ENCODE data around the gene MAP2K2.

MAP2K2 gene

DNA sequence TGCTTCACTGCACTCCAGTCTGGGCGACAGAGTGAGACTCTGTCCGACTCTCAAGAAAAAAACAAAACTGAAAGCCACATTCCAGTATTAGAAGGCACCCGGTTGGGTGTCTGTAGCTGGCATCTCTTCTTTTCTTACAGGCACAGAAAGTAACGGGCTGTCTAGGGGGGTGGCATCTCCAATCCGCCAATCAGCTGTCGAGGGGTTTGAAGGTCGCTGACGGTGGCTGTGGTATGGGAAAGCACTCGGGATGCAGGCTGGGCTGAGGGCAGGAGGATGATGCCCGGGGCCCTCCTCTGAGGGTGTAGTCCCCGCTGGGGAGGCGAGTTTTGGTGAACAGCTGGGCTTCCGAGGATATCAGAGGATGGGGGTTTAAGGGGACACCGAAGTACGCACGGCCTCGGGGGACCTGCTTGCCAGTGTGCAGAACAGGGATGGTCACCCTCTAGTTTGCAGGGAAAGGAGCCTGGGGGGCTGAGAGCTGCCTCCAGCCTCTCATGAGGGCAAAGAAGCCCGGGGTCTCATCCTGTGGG lies 30.2 kb downstream of the MAP2K2 start:
- H3K4me2 ChIP-seq (ENCODE audit: low read depth, low read length, poor library complexity, severe bottlenecking) = no peak overlapping the region
- no peak overlapping the region for H3K4me3 ChIP-seq (ENCODE audit: low read length, poor library complexity, severe bottlenecking)
- peaks cover 2% of the 10 kb centered on the region; the same call in 1 of the 2 replicates for H3K36me3 ChIP-seq (ENCODE audit: insufficient read depth, low read length)
- peaks cover 9% of the 10 kb centered on the region; the same call in 1 of the 2 replicates for H3K79me2 ChIP-seq (ENCODE audit: insufficient read depth, low read length)
- H4K20me1 ChIP-seq (ENCODE audit: insufficient read depth, low read length, poor library complexity, severe bottlenecking) = no peaks in the 10 kb centered on the region
- H3F3A ChIP-seq (ENCODE audit: low read depth) = no peaks in the 10 kb centered on the region
- no peak overlapping the region for H2AFZ ChIP-seq (ENCODE audit: low read length)
- no peak for TF ChIP-seq EZH2phosphoT487 (IDR thresholded peaks at IDR 0.05; ENCODE audit: borderline replicate concordance)
- TF ChIP-seq, protein P1, sequence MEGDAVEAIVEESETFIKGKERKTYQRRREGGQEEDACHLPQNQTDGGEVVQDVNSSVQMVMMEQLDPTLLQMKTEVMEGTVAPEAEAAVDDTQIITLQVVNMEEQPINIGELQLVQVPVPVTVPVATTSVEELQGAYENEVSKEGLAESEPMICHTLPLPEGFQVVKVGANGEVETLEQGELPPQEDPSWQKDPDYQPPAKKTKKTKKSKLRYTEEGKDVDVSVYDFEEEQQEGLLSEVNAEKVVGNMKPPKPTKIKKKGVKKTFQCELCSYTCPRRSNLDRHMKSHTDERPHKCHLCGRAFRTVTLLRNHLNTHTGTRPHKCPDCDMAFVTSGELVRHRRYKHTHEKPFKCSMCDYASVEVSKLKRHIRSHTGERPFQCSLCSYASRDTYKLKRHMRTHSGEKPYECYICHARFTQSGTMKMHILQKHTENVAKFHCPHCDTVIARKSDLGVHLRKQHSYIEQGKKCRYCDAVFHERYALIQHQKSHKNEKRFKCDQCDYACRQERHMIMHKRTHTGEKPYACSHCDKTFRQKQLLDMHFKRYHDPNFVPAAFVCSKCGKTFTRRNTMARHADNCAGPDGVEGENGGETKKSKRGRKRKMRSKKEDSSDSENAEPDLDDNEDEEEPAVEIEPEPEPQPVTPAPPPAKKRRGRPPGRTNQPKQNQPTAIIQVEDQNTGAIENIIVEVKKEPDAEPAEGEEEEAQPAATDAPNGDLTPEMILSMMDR (conservative IDR thresholded peaks at IDR 0.05; ENCODE audit: low read length) = no peak
- no peaks in the 10 kb centered on the region for H3K9me3 ChIP-seq (ENCODE audit: insufficient read depth, low read depth, low read length)
- H3K9ac ChIP-seq (ENCODE audit: low read depth, low read length, poor library complexity, severe bottlenecking) = no peak overlapping the region
- no peaks in the 10 kb centered on the region for H3K9me2 ChIP-seq (replicated peaks; ENCODE audit: low read depth, low read length)
- no peaks in the 10 kb centered on the region for H3K27me3 ChIP-seq (ENCODE audit: insufficient read depth, low read length, poor library complexity, severe bottlenecking)
- H3K4me1 ChIP-seq (ENCODE audit: insufficient read depth, low read length, poor library complexity, severe bottlenecking) = peaks cover 7% of the 10 kb centered on the region

DNA sequence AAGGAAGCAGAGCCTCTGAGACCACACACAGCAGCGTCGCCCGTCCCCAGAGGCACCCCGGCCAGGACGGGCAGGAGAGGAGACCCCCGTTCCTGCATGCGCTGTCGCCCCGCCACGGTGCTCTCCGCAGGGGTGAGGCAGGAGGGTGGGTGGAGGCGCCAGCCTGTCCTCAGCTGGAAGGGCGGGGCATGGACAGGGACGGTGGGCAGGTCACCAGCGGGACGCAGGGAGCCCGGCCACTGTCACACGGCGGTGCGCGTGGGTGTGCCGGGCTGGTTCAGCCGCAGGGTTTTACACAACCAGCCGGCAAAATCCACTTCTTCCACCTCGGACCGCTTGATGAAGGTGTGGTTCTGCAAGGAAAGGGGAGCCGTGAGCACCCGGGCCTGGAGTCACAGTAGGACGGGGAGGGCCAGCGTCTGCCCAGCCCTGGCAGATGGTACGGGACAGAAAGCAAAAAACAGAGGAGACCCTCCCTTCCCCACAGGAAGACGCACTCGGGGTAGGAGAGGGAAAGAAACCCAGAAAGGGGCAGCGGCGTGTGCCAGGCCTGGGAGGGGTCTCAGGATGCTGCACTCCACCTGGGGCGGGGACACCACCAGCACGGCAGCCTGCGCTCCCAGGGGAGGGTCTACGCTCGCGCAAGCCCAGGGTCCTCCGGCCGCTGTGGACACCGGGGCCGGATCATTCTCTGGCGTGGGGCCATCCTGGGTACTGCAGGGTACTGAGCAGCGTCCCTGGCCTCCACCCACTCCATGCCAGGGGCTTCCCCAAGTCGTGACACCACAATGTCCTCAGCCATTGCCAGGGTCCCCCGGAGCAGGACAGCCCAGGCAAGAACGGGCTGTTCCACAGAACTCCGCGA lies 33.3 kb downstream of the MAP2K2 start:
- no peak overlapping the region for H2AFZ ChIP-seq (ENCODE audit: low read length)
- H3K27me3 ChIP-seq (ENCODE audit: insufficient read depth, low read length, poor library complexity, severe bottlenecking) = no peaks in the 10 kb centered on the region
- H4K20me1 ChIP-seq (ENCODE audit: insufficient read depth, low read length, poor library complexity, severe bottlenecking) = no peaks in the 10 kb centered on the region
- peak overlapping the region; percentile 74 for H3K4me3 ChIP-seq (ENCODE audit: low read length, poor library complexity, severe bottlenecking)
- no peaks in the 10 kb centered on the region for H3K9me2 ChIP-seq (replicated peaks; ENCODE audit: low read depth, low read length)
- H3K9me3 ChIP-seq (ENCODE audit: insufficient read depth, low read depth, low read length) = no peaks in the 10 kb centered on the region
- H3K36me3 ChIP-seq (ENCODE audit: insufficient read depth, low read length) = no peaks in the 10 kb centered on the region
- H3K4me2 ChIP-seq (ENCODE audit: low read depth, low read length, poor library complexity, severe bottlenecking) = peak overlapping the region; percentile 79
- H3F3A ChIP-seq (ENCODE audit: low read depth) = peaks cover 4% of the 10 kb centered on the region; the same call in 1 of the 2 replicates
- H3K9ac ChIP-seq (ENCODE audit: low read depth, low read length, poor library complexity, severe bottlenecking) = peak overlapping the region; percentile 73
- peaks cover 9% of the 10 kb centered on the region; the same call in 1 of the 2 replicates for H3K79me2 ChIP-seq (ENCODE audit: insufficient read depth, low read length)
- TF ChIP-seq, protein P1 (conservative IDR thresholded peaks at IDR 0.05; ENCODE audit: low read length) = no peak
- no peak for TF ChIP-seq EZH2phosphoT487 (IDR thresholded peaks at IDR 0.05; ENCODE audit: borderline replicate concordance)
- H3K4me1 ChIP-seq (ENCODE audit: insufficient read depth, low read length, poor library complexity, severe bottlenecking) = peaks cover 18% of the 10 kb centered on the region

DNA sequence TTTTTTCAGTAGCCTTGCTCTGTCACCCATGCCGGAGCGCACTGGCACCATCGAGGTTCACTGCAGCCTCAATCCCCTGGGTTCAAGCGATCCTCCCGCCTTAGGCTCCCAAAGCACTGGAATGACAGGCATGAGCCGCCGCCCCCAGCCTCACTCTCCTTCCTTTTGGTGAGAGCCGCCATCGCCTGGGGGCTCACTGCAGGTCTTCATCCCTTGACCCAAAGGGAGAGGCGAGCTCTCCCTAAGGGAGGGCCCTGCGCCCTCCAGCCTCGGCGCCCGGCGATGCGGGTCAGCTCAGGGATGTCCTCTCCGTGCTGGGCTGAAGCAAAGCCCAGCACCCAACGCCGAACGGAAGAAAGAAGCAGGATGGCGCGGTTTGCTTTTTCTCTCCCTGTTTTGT lies 34.0 kb downstream of the MAP2K2 start:
- H3K9me3 ChIP-seq (ENCODE audit: insufficient read depth, low read depth, low read length) = no peaks in the 10 kb centered on the region
- H3K4me2 ChIP-seq (ENCODE audit: low read depth, low read length, poor library complexity, severe bottlenecking) = peak overlapping the region; percentile 79
- no peaks in the 10 kb centered on the region for H3K36me3 ChIP-seq (ENCODE audit: insufficient read depth, low read length)
- H3K9ac ChIP-seq (ENCODE audit: low read depth, low read length, poor library complexity, severe bottlenecking) = peak overlapping the region; percentile 73
- H3K27me3 ChIP-seq (ENCODE audit: insufficient read depth, low read length, poor library complexity, severe bottlenecking) = no peaks in the 10 kb centered on the region
- H3K4me1 ChIP-seq (ENCODE audit: insufficient read depth, low read length, poor library complexity, severe bottlenecking) = peaks cover 18% of the 10 kb centered on the region
- no peaks in the 10 kb centered on the region for H3K9me2 ChIP-seq (replicated peaks; ENCODE audit: low read depth, low read length)
- no peaks in the 10 kb centered on the region for H4K20me1 ChIP-seq (ENCODE audit: insufficient read depth, low read length, poor library complexity, severe bottlenecking)
- H2AFZ ChIP-seq (ENCODE audit: low read length) = no peak overlapping the region
- peak overlapping the region; percentile 74 for H3K4me3 ChIP-seq (ENCODE audit: low read length, poor library complexity, severe bottlenecking)
- H3K79me2 ChIP-seq (ENCODE audit: insufficient read depth, low read length) = peaks cover 9% of the 10 kb centered on the region; the same call in 1 of the 2 replicates
- H3F3A ChIP-seq (ENCODE audit: low read depth) = peaks cover 4% of the 10 kb centered on the region; the same call in 1 of the 2 replicates
- TF ChIP-seq EZH2phosphoT487 (IDR thresholded peaks at IDR 0.05; ENCODE audit: borderline replicate concordance) = no peak
- TF ChIP-seq, protein P1 (conservative IDR thresholded peaks at IDR 0.05; ENCODE audit: low read length) = no peak

Data from Loucy (cell line).